ENCODE results near the gene NFATC2.

GRCh38 chr20:51392614-51393186 is 149.8 kb downstream of the NFATC2 start:
- TF ChIP-seq, protein P1, sequence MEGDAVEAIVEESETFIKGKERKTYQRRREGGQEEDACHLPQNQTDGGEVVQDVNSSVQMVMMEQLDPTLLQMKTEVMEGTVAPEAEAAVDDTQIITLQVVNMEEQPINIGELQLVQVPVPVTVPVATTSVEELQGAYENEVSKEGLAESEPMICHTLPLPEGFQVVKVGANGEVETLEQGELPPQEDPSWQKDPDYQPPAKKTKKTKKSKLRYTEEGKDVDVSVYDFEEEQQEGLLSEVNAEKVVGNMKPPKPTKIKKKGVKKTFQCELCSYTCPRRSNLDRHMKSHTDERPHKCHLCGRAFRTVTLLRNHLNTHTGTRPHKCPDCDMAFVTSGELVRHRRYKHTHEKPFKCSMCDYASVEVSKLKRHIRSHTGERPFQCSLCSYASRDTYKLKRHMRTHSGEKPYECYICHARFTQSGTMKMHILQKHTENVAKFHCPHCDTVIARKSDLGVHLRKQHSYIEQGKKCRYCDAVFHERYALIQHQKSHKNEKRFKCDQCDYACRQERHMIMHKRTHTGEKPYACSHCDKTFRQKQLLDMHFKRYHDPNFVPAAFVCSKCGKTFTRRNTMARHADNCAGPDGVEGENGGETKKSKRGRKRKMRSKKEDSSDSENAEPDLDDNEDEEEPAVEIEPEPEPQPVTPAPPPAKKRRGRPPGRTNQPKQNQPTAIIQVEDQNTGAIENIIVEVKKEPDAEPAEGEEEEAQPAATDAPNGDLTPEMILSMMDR (IDR thresholded peaks at IDR 0.05): no peak
- TF ChIP-seq POLR2A (IDR thresholded peaks at IDR 0.05; ENCODE audit: low read depth) (no peak), POLR2AphosphoS5 (IDR thresholded peaks at IDR 0.05) (no peak), EP300 (IDR thresholded peaks at IDR 0.05) (no peak)

All from esophagus muscularis mucosa (tissue), 4 donors.